ENCODE data around the gene DLL1. TPM values are rescaled to one million over a fixed set of nuclear protein-coding genes. Genes with fewer than 3 reads are reported as not detected.

DLL1 gene
- total and polyA plus RNA-seq, 9 of the 15 experiments (the other 6 are each of a cell fraction or from before 2014, with no cell fraction given) = not detected

GRCh38 chr6:170269151-170269845, 21.6 kb downstream of the DLL1 start:
- intact Hi-C loops (cut with micrococcal nuclease) (no loop called here), in situ Hi-C loops (cut with MboI) (no loop called here)
- Histone ChIP-seq H3K79me2 (ENCODE audit: control insufficient read depth, insufficient read depth, low read length) (no peaks in the 10 kb centered on the region), H2AFZ (ENCODE audit: low read depth, low read length) (no peak overlapping the region), H3K9me3 (replicated peaks; ENCODE audit: control insufficient read depth, insufficient read depth, low read depth, low read length) (no peaks in the 10 kb centered on the region), H3K4me3 (no peak overlapping the region), H3K4me2 (ENCODE audit: insufficient read depth, low read length) (no peak overlapping the region), H4K20me1 (replicated peaks; ENCODE audit: control insufficient read depth, insufficient read depth, low read length) (peaks cover 7% of the 10 kb centered on the region; the same call in 1 of the 2 replicates), H3K27me3 (ENCODE audit: control insufficient read depth in 2 of 2, insufficient read depth in 2 of 2, low read length in 2 of 2) (peaks cover 74 to 87% of the 10 kb centered on the region in 2 experiments), H3K9me1 (ENCODE audit: control insufficient read depth, insufficient read depth, low read length) (no peaks in the 10 kb centered on the region), H3K9ac (ENCODE audit: insufficient read depth in 1 of 2, low read depth in 2 of 2, low read length in 2 of 2) (no peak overlapping the region), H3K27ac (ENCODE audit: extremely low read depth, low read depth, low read length) (no peak overlapping the region), H3K36me3 (ENCODE audit: control insufficient read depth, insufficient read depth, low read length) (no peaks in the 10 kb centered on the region), H3K4me1 (replicated peaks in 1 of 2; ENCODE audit: control insufficient read depth in 2 of 2, insufficient read depth in 2 of 2, low read length in 2 of 2) (peaks cover 0 to 22% of the 10 kb centered on the region in 2 experiments; a peak in 2 of 5 replicates)
- FAIRE-seq = no peak
- no peak for TF ChIP-seq TOE1 (IDR thresholded peaks at IDR 0.05; ENCODE audit: borderline replicate concordance)
- TF ChIP-seq TOE1 (CRISPR knock-in tag; IDR thresholded peaks at IDR 0.05; ENCODE audit: borderline replicate concordance, low read depth) = no peak
- TF ChIP-seq WHSC1 (IDR thresholded peaks at IDR 0.05; ENCODE audit: low read length) = no peak
- TF ChIP-seq CTCFL (IDR thresholded peaks at IDR 0.05; ENCODE audit: borderline replicate concordance, insufficient read depth, low read depth, low read length, poor library complexity, severe bottlenecking) = no peak
- no peak for TF ChIP-seq KHSRP (IDR thresholded peaks at IDR 0.05)
- BruUV-seq (replicated peaks) = no TSS peak
- DNase-seq (ENCODE audit: extremely low read depth in 1 of 4, low spot score in 3 of 4) = no peak
- POLR2A ChIA-PET = interaction anchor here (0.6 to 1.4 kb wide), 4 partner anchors 8 to 165 kb away, joined by 3 to 4 read pairs (median 3); no protein-coding TSS in a partner anchor
- peak; percentile 41 for ATAC-seq
- WGBS (ENCODE audit: insufficient coverage, low coverage, missing lambda C conversion rate) = 5% methylated on average over 22 of the region's 22 CpGs
- CTCF ChIA-PET (ENCODE audit: low intra/inter-chr PET ratio) = no interaction called here
